GM08714 (cell line): ENCODE data around the gene RFPL2.

Source experiments
- H3K4me3 ChIP-seq: fragments of 200-500 bp; sonication (Bioruptor generic); 2 replicates; pipeline ENCODE4 v1.5.1; 2014; ENCODE audit warnings: mild to moderate bottlenecking, low read length, inconsistent platforms
- ZNF274 ChIP-seq: IDR thresholded peaks from 2 replicates; pipeline ENCODE4 v1.6.1; 2012; ENCODE audit warnings: mild to moderate bottlenecking, low read depth, low read length

The RFPL2 gene

GRCh38 chr22:32218470-32218869, 13.6 kb upstream of the RFPL2 start:
- no peak for TF ChIP-seq ZNF274
- H3K4me3 ChIP-seq = no peak overlapping the region

DNA sequence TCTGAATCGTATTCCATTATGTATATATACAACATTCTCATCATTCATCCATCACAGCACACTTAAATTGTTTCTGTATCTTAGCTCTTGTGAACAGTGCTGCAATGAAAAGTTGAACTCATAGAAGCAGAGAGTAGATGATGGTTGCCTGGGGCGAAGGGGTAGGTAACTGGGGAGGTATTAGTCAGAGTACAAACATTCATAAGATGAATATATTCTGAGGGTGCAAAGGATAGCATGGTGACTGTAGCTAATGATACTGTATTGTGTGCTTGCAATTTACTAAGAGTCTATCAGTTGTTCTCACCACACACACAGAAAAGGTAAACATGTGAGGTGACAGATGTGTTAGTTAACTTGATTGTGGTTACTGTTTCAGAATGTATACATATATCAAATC, 12.6 kb upstream of the RFPL2 start:
- no peak for TF ChIP-seq ZNF274
- no peak overlapping the region for H3K4me3 ChIP-seq

DNA sequence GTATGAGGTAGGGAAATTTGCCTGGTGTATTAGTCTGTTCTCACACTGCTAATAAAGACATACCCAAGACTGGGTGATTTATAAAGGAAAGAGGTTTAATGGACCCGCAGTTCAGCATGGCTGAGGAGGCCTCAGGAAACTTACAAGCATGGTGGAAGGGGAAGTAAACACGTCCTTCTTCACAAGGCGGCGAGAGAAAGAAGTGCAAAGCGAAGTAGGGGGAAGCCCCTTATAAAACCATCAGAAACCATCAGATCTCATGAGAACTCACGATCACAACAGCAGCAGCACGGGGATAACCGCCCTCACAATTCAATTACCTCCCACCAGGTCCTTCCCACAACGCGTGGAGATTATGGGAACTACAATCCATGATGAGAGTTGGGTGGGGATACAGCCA, 12.0 kb upstream of the RFPL2 start:
- TF ChIP-seq ZNF274 = no peak
- H3K4me3 ChIP-seq = no peak overlapping the region

- H3K4me3 ChIP-seq = no peak overlapping the region
- TF ChIP-seq ZNF274 = no peak
Observed at GRCh38 chr22:32211011-32211410, 6.1 kb upstream of the RFPL2 start.

- no peak for TF ChIP-seq ZNF274
- H3K4me3 ChIP-seq = no peak overlapping the region
Observed at GRCh38 chr22:32208681-32209080, 3.8 kb upstream of the RFPL2 start.

DNA sequence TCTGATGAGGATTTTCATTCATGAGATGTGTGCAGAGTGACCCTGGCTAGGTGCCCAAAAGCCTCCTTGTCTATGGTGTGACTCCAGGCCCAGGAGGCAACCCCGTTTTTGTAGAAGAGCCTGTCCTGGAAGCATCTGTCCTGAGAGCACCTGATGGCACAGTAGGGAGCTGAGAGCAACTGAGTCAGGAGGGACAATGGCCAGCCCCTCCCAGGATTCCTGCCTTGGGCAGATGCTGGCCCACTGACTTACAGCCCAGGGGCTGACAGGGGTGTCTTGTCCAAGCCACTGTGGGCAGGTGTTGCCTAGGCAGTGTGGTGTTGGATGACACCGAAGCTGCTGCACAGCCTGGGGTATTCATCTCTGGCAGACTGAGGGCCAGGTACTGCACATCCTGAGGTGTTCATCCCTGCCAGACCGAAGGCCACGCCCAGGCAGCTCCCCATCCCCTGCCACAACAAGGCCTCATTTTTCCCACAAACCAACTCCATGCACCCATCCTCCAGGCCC, 3.2 kb upstream of the RFPL2 start:
- no peak overlapping the region for H3K4me3 ChIP-seq
- no peak for TF ChIP-seq ZNF274

DNA sequence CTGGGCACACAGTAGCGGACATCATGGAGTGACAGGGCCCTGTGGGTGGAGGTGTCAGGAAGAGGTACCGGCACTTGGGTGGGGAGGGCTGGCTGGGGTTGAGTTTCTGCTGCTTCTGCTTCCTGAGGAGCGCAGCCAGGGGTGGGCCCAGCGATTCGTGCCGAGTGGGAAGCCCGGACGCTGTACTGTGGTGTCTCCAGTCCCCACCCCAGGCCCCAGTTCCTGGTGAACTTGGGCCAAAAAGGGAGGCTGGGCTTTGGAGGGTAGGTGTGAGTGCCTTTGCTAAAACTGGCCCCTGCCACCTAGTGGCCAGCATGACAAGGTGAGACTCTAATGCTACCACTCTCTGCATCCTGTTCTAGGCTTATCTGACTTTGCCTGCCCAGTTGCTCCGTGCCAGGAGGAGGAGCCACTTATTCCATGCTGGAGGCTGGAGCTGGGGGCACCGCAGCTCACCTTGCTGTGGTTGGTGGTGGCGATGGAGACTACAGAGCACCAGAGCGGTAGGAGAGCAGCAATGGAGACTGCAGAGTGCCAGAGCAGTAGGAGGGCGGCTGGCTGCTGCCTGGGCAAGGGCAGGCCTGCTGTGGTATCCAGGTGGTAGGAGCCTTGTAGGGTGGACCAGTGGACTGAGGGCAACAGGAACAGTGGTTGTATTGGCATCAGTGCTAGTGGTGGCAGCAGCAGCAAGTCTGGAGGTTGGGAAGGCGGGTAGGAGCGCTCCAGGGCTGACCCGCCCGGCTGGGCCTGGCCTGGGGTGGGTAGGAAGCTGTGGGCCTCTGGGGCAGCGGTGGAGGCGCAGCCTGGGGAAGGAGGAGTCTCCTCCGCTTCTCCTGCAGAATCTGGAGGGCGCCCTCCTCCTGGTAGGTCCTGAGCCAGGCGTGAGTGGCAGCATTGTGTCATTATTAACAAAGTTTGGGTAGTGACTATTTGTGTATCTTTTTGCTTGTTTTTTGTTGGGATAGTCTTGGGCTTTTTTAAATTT, 2.2 kb upstream of the RFPL2 start:
- H3K4me3 ChIP-seq = no peak overlapping the region
- TF ChIP-seq ZNF274 = no peak

DNA sequence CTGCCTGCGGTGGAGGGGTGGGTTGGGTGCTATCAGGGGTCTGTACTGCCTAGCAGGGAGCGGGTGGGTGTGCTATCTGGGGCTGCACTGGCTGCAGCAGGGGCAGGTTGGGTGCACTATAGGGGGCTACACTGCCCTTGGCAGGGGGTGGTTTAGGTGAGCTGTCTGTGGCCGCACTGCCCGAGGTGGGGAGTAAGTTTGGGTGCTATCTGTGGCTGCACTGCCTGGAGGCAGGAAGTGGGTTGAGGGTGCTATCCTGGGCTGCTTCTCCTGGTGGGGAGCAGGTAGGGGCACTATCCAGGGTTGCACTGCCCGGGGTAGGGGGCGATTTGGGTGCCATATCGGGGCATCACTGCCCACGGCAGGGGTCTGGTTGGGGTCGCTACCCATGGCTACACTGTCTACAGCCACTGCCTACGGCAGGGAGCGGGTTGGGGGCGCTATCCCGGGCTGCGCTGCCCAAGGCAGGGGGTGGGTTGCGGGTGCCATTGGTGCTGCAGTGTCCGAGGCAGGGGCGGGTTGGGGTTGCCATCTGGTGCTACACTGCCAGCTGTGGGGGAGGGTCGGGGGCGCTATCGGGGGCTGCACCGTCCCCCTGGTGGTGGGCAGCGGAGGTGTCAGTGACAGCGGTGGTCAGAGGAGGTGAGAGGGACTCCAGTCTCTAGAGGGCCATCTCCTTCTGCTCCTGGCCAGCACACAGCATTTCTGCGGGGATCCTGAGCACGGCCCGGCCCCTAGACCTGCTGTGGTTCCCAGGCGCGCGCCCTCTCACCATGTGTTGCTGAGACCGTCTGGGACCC, 1.3 kb upstream of the RFPL2 start:
- no peak overlapping the region for H3K4me3 ChIP-seq
- TF ChIP-seq ZNF274 = no peak

DNA sequence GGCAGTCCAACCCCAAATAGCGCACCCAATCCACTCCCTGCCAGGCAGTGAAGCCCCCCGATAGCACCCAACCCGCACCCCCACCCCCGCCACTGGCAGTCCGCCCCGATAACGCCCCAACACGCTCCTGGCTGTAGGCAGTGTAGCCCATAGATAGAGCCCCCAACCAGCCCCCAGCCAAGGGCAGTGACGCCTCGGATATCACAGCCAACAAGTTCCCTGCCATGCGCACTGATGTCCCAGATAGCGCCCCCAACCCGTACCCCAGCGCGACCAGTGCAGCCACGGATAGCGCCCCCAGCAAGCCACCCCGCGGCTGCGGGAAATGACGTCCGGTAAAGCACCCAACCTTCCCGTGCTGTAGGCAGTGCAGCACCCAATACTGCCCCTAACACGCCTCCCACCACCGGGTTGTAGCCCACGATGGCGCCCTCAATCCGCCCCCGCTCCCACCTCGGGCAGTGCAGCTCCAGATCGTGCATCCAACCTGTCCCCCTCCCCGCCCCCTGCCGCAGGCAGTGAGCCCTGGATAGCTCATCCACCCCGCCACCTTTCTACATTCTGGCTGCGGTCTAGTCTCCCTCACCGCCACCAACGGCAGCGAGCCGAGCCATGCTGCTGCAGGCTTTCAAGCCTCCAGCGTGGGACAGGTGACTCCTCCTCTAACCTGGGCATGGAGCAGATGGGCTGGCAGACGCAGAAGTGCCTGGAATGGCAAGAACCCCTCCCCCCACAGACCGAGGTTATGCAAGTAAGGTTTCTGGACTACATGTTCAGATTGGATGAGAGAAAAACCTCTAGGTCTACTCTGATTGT, 625 bp downstream of the RFPL2 start:
- no peak for TF ChIP-seq ZNF274
- peak overlapping the region; percentile 1; the same call in 1 of the 2 replicates for H3K4me3 ChIP-seq

DNA sequence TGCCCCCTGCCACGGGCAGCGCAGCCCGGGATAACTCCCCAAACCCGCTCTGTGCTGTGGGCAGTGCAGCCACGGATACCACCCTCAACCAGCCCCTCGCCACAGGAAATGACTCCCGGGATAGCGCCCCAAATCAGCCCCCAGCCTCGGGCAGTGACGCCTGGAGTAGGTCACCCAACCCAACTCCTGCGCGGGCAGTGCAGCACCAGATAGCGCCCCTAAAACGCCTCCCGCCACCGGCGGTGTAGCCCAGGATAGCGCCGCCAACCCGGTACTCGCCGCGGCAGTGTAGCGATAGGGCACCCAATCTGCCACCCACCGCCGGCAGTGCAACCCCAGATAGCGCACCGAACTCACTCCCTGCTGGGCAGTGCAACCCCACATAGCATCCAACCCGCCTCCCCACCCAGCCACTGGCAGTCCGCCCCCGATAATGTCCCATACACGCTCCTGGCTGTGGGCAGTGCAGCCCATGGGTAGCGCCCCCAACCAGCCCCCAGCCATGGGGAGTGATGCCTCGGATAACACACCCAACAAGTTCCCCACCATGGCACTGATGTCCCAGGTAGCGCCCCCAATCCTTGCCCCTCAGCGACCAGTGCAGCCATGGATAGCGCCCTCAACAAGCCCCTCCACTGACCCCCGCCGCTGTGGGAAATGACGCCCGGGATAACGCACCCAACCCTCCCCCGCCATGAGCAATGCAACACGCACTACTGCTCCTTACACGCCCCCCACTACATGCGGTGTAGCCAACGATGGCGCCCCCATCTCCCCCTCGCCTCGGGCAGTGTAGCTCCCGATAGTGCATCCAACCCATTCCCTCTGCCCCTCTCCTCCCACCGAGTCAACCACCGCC, 1.5 kb downstream of the RFPL2 start:
- no peak overlapping the region for H3K4me3 ChIP-seq
- no peak for TF ChIP-seq ZNF274

DNA sequence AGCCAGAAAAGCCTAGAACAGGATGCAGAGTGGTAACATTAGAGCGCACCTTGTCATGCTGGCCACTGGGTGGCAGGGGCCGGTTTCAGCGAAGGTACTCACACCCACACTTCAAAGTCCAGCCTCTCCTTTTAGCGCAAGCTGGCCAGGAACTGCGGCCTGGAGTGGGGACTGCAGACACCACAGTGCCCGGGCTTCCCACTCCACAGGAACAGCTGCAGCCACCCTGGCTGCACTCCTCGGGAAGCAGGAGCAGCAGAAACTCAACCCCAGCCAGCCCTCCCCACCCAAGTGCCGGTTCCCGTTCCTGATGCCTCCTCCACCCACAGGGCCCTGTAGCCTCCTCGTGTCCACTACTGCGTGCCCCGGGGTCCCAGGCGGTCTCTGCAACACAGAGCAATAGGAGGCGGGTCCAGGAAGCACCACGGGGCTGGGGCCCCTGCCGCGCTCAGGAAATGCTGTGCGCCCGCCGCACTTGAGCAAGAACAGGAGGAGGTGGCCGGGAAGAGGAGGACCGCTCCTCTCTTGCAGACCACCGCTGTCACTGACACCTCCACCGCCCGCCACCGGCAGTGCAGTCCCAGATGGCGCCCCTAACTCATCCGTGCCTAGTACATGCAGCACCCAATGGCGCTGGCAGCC, 2.2 kb downstream of the RFPL2 start:
- no peak overlapping the region for H3K4me3 ChIP-seq
- no peak for TF ChIP-seq ZNF274

- TF ChIP-seq ZNF274 = no peak
- H3K4me3 ChIP-seq = no peak overlapping the region
Observed at GRCh38 chr22:32202161-32202538, 2.7 kb downstream of the RFPL2 start.

DNA sequence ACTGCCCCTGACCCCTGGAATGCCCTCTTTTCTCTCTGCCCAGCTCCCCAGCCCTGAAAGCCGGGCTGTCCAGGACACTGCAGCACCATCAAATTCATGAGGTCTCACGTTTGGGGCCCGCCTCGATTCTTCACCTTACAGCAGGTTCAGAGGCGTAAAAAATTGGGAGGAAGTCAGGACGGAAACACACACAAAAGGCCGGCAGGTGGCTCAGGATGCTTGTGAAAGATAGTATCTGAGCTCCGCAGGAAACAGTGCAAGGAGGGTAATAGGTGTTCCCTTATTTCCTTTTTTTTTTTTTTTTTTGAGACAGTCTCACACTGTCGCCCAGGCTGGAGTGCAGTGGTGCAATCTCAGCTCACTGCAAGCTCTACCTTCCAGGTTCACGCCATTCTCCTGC, 4.1 kb downstream of the RFPL2 start:
- TF ChIP-seq ZNF274 = no peak
- H3K4me3 ChIP-seq = no peak overlapping the region

- no peak overlapping the region for H3K4me3 ChIP-seq
- no peak for TF ChIP-seq ZNF274
Observed at GRCh38 chr22:32199961-32200360, 4.9 kb downstream of the RFPL2 start.
